RKO (cell line): Measurements from ENCODE around the gene LMO3.
"Not testable (repeated sequence)": the region's sequence is repeated elsewhere in the genome, so short reads cannot be mapped to it uniquely, and the experiment has no call there.

ENCODE experiments used
- DNase-seq: peaks from one replicate; pipeline ENCODE4 v3.0.0-alpha.2; 2016; ENCODE audit warnings: low spot score

Gene LMO3

GRCh38 chr12:16545836-16546235 lies 60.1 kb downstream of the LMO3 start:
- no peak for DNase-seq

- DNase-seq = no peak
Measured at GRCh38 chr12:16542586-16542985, 63.4 kb downstream of the LMO3 start.

DNA sequence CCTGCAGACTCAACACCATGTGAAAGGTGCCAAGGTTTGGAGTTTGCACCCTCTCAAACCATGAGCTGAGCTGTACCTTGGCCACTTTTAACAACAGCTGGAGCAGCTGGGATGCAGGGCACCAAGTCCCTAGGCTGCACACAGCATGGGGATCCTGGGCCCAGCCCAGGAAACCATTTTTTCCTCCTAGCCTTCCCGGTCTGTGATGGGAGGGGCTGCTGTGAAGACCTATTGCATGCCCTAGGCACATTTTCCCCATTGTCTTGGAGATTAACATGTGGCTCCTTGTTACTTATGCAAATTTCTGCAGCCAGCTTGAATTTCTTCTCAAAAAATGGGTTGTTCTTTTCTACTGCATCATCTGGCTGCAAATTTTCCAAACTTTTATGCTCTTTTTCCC lies 68.3 kb downstream of the LMO3 start:
- not testable (repeated sequence) for DNase-seq

DNA sequence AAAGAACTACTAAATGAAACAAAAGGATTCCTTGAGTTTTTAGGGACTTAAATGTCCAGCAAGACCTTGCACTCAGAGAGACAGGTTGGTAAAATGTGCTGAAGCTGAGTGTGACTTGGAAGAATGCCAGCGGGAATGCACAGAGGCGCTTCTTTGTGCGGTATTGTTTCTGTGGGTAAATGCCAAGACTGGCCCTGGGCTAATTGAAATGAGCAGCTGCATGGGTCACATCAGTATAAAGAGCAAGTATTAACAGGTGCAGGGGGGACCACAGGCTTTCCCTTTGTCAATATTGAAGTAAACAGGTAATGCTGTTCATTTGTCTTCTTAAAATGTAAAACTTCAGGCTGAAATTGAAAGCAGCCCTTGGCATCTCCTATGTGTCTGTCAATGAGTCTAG lies 74.3 kb downstream of the LMO3 start:
- DNase-seq = no peak

DNA sequence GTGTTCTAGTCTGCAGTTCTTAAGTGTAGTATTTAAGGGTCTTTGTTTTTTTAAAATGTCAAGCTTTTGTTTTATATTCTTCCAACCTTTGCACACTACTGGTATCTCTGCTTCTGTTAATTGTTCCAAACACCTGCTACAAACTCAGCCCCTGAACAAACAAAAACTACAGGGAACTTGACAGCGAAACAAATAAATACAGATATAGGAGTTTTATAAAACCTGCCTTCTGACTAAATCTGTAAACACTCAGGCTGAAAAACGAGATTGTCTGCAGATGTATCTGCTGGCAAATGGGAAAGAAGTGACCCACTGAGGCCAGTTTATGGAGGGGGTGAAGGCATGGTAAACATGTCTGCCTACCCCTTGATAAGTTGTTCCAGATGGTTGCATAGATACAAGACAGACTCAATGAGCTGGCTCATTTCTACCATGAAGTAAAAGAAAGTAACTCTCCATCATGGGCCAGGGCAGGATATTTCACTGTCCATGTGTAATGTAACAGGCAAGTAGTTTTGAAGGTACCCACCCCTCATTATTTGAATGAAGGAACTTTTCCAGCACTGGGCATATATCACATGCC lies 75.6 kb downstream of the LMO3 start:
- no peak for DNase-seq

DNA sequence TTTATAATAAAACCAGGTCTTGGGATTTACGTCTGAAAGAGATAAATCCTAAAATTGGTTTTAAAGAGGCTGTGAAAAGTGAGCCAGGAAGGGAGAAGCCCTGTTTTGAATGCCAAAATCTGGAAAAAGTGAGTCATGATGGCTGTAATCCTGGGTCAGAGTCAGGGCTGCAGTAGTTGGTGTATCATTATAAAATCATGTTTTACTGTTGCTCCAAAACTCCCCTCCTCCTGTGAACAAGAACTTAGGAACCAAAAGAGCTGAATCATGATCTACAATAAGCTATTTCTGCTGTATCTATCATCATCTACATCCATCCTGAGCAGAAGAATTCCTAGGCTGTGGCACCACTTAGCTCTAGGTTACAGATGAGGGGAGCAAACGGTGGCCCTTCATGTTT lies 79.3 kb downstream of the LMO3 start:
- DNase-seq = peak; percentile 60

- DNase-seq = no peak
Measured at GRCh38 chr12:16524378-16524777, 81.6 kb downstream of the LMO3 start.

GRCh38 chr12:16523951-16524331 lies 82.0 kb downstream of the LMO3 start:
- DNase-seq = no peak

GRCh38 chr12:16523284-16523950 lies 82.5 kb downstream of the LMO3 start:
- DNase-seq = no peak

DNA sequence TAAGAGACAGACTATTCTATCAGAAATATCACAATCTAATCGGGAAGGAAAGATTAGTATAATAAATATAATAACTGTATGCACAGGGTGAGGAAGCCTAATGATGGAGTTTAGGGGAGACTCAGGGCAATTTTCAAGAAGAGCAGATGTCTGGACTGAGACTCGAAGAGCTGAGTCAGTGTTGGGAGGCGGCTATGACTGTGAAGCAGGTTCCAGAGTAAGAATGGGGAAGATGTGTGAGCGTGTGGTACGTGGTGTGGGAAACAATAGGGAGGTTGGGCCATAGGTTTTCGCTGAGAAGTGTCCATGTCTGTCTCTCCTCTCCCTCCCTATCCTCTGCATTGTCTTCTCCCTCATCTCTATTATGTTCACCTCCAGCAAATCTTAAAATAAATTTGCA lies 85.6 kb downstream of the LMO3 start:
- DNase-seq = no peak

GRCh38 chr12:16515666-16516065 lies 90.3 kb downstream of the LMO3 start:
- no peak for DNase-seq

GRCh38 chr12:16513231-16513630 lies 92.7 kb downstream of the LMO3 start:
- DNase-seq = no peak

DNA sequence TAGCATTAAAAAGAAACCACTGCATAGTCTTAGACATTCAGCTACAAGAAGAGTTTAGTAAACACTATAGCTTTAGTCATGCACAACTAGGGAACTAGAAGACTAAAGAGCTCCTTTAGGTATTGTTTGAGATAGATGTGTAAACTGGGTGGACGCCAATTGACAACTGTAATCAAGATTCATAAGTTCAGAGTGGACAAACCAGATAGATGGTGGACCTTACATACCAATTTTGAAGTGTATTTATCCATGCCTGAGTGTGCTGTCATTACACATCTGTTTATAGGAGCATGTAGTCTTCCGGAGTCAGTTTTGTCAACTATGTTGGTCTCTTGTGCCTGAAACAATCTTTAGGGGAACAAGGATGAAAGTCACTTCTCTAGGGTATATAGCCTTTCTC lies 96.6 kb downstream of the LMO3 start:
- DNase-seq = no peak

DNA sequence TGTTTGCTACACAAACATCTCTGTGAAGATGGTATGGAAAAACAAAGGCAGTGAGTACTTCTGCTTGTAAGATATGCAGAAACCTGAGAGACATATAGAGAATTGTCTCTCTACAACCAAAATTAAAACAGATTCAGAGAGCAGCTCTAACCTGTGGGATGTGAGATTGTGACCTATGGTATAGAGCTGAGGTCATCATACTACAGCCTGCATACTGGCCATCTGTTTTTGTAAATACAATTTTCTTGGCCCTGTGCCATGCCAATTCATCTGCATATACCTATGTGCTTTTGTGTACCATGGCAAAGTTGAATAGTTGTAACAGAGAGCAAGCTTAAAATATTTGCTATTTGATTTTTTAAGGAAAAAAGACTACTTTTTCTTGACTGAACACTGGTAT lies 99.6 kb downstream of the LMO3 start:
- DNase-seq = no peak

DNA sequence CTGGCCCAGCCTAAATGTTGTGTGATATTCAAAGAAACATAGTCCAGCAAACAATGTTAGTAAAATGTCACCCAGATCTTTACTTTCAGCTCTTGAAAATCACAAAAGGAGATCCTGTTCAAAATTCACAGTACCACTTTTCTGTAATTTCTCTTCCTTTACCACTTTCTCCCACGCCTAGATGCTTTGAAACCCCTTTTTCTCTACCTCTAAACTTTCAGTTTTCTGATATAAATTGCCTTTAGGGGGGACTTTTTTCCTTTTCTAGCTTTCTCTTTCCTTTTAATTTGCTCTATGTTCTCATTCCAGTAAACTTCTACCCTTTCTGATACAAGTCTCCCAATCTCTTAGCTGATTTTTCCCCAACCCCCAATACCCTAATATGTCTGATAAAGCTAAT lies 101.8 kb downstream of the LMO3 start:
- DNase-seq = no peak

GRCh38 chr12:16499611-16500010 lies 106.4 kb downstream of the LMO3 start:
- DNase-seq = no peak
